Fibroblast of lung (primary cell): ENCODE results near the gene OR1D5. TPM values are rescaled to one million over a fixed set of nuclear protein-coding genes. Genes with fewer than 3 reads are reported as not detected.

ENCODE experiments used
- DNase-seq, 2 donors: peaks; one replicate each; pipeline versions ENCODE4 v3.0.0 to v3.0.0-alpha.2; 2010; ENCODE audit warnings: low read depth in 2 of 2
- H2AFZ ChIP-seq: 2 replicates; pipeline ENCODE4 v1.5.1; 2012; ENCODE audit warnings: low read length, control low read depth, inconsistent platforms
- H3K27ac ChIP-seq: 2 replicates; pipeline ENCODE4 v1.5.1; 2011; ENCODE audit warnings: low read length, control low read depth; ENCODE audit not compliant: insufficient read depth
- H3K27me3 ChIP-seq: 2 replicates; pipeline ENCODE4 v1.5.1; 2011; ENCODE audit warnings: mild to moderate bottlenecking, low read length; ENCODE audit not compliant: control insufficient read depth, insufficient read depth
- H3K36me3 ChIP-seq: 2 replicates; pipeline ENCODE4 v1.5.1; 2011; ENCODE audit warnings: low read length; ENCODE audit not compliant: control insufficient read depth, insufficient read depth
- H3K4me1 ChIP-seq: 2 replicates; pipeline ENCODE4 v1.5.1; 2011; ENCODE audit warnings: low read length; ENCODE audit not compliant: control insufficient read depth, insufficient read depth; ENCODE audit errors: extremely low read depth
- H3K4me2 ChIP-seq: 2 replicates; pipeline ENCODE4 v1.5.1; 2011; ENCODE audit warnings: low read length, control low read depth; ENCODE audit not compliant: insufficient read depth; ENCODE audit errors: extremely low read depth
- H3K4me3 ChIP-seq, 4 experiments: fragments of 200-600 bp in 1 of 4; sonication (generic) in 1 of 4; replicated peaks in 1 of 4; 2 replicates each; pipeline ENCODE4 v1.5.1; 2011 to 2016; ENCODE audit warnings: low read length in 4 of 4, low read depth in 3 of 4, mild to moderate bottlenecking in 3 of 4, control low read depth in 2 of 4, inconsistent platforms in 1 of 4, mixed read lengths in 1 of 4; ENCODE audit not compliant: insufficient read depth in 1 of 4; ENCODE audit errors: control extremely low read depth in 1 of 4
- H3K79me2 ChIP-seq: 2 replicates; pipeline ENCODE4 v1.5.1; 2012; ENCODE audit warnings: mild to moderate bottlenecking, low read length, inconsistent platforms; ENCODE audit not compliant: control insufficient read depth, insufficient read depth
- H3K9ac ChIP-seq: 2 replicates; pipeline ENCODE4 v1.5.1; 2011; ENCODE audit warnings: mild to moderate bottlenecking, low read length, control low read depth; ENCODE audit not compliant: insufficient read depth
- H3K9me3 ChIP-seq: 2 replicates; pipeline ENCODE4 v1.5.1; 2012; ENCODE audit warnings: low read depth, low read length; ENCODE audit not compliant: control insufficient read depth, insufficient read depth
- H4K20me1 ChIP-seq: 2 replicates; pipeline ENCODE4 v1.5.1; 2011; ENCODE audit warnings: low read length; ENCODE audit not compliant: control insufficient read depth, insufficient read depth; ENCODE audit errors: extremely low read depth
- CTCF ChIP-seq, 2 donors: IDR thresholded peaks in 1 of 2; conservative IDR thresholded peaks in 1 of 2; 1 replicate in 1 of 2; 2 replicates in 1 of 2; pipeline ENCODE4 v1.5.1; 2011 to 2012; ENCODE audit warnings: low read length in 2 of 2, control low read depth in 1 of 2, inconsistent platforms in 1 of 2, low read depth in 1 of 2, mild to moderate bottlenecking in 1 of 2
- EZH2 ChIP-seq: IDR thresholded peaks from 2 replicates; pipeline ENCODE4 v1.5.1; 2012; ENCODE audit warnings: low read length, control low read depth, mild to moderate bottlenecking; ENCODE audit errors: missing control alignments
- polyA plus RNA-seq, 2 donors: library from polyadenylated mRNA; depleted of rRNA in 1 of 2; stranded (reverse) in 1 of 2; unstranded in 1 of 2; fragments of >200 nt; gene quantifications; 2 replicates each; pipeline ENCODE4 v1.2.1, GENCODE V29; 2011 to 2012; ENCODE audit warnings: missing spikeins in 1 of 2
- total RNA-seq: library from RNA; depleted of rRNA; stranded (reverse); fragments of >200 nt; gene quantifications from 2 replicates; pipeline ENCODE4 v1.2.1, GENCODE V29; 2014

OR1D5 gene
- total and polyA plus RNA-seq, 2 donors (not counting 1 experiment from before 2014, with no cell fraction given), result not detected

GRCh38 chr17:3035968-3036280 is 27.5 kb downstream of the OR1D5 start:
- no peak for DNase-seq
- H3K4me1 ChIP-seq, result no peaks in the 10 kb centered on the region
- H3K9me3 ChIP-seq, result no peaks in the 10 kb centered on the region
- H3K36me3 ChIP-seq, result no peaks in the 10 kb centered on the region
- H3K79me2 ChIP-seq, result no peaks in the 10 kb centered on the region
- H3K9ac ChIP-seq, result no peak overlapping the region
- TF ChIP-seq CTCF (conservative IDR thresholded peaks at IDR 0.05 in 1 of 2, IDR thresholded peaks at IDR 0.05 in 1 of 2; ENCODE audit: low read depth in 1 of 2, low read length in 2 of 2) (no peak), EZH2 (no peak)
- no peaks in the 10 kb centered on the region for H4K20me1 ChIP-seq
- H3K4me2 ChIP-seq, result no peak overlapping the region
- no peaks in the 10 kb centered on the region for H3K27me3 ChIP-seq
- H3K4me3 ChIP-seq, result no peak overlapping the region
- H3K27ac ChIP-seq, result no peak overlapping the region
- H2AFZ ChIP-seq, result no peak overlapping the region

- no peak for TF ChIP-seq EZH2
- TF ChIP-seq CTCF (conservative IDR thresholded peaks at IDR 0.05 in 1 of 2, IDR thresholded peaks at IDR 0.05 in 1 of 2; ENCODE audit: low read depth in 1 of 2, low read length in 2 of 2), result no peak
- no peak overlapping the region for H3K4me2 ChIP-seq
- DNase-seq, result no peak
- H3K9me3 ChIP-seq, result no peaks in the 10 kb centered on the region
- H4K20me1 ChIP-seq, result no peaks in the 10 kb centered on the region
- no peaks in the 10 kb centered on the region for H3K79me2 ChIP-seq
- H3K27me3 ChIP-seq, result no peaks in the 10 kb centered on the region
- no peaks in the 10 kb centered on the region for H3K4me1 ChIP-seq
- no peak overlapping the region for H3K4me3 ChIP-seq
- H3K27ac ChIP-seq, result no peak overlapping the region
- no peak overlapping the region for H3K9ac ChIP-seq
- no peaks in the 10 kb centered on the region for H3K36me3 ChIP-seq
- H2AFZ ChIP-seq, result no peak overlapping the region
These were observed 28.0 kb downstream of the OR1D5 start for GRCh38 chr17:3035256-3035967.

GRCh38 chr17:3034578-3034920 is 28.9 kb downstream of the OR1D5 start:
- Histone ChIP-seq H3K4me3 (no peak overlapping the region), H3K27ac (no peak overlapping the region), H3K27me3 (no peaks in the 10 kb centered on the region), H3K9me3 (no peaks in the 10 kb centered on the region), H3K79me2 (no peaks in the 10 kb centered on the region), H2AFZ (no peak overlapping the region), H4K20me1 (no peaks in the 10 kb centered on the region), H3K36me3 (no peaks in the 10 kb centered on the region), H3K9ac (no peak overlapping the region), H3K4me2 (no peak overlapping the region), H3K4me1 (no peaks in the 10 kb centered on the region)
- DNase-seq, result no peak
- no peak for TF ChIP-seq EZH2
- no peak for TF ChIP-seq CTCF (conservative IDR thresholded peaks at IDR 0.05 in 1 of 2, IDR thresholded peaks at IDR 0.05 in 1 of 2; ENCODE audit: low read depth in 1 of 2, low read length in 2 of 2)
